ENCODE measurements around the gene PARP4.
"Not testable (repeated sequence)": the region's sequence is repeated elsewhere in the genome, so short reads cannot be mapped to it uniquely, and the experiment has no call there.

The PARP4 gene

DNA sequence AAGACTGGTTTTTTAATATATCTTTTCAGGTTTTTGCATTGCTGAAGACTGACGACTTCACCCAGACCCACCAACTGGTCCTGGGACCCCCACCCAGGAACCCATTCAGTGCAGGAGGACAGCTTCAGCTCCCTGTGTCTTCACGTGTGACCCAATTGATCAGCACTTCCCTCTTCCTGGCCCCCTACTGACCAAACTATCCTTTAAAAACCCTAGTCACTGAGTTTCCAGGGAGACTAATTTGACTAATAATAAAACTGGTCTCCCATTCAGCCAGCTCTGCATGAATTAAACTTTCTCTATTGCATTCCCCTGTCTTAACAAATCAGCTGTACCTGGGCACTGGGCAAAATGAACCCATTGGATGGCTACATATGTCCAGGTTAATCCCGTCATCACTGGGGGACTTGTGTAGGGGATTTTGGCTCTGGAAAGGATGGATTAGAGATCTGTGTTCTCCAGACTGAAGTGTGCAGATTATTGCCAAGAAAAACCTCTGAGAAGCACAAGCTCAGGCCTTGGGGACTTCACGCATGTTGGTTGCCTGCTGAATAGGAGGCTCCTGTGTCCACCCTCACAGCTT, 16.3 kb upstream of the PARP4 start:
- H3K27ac ChIP-seq (ENCODE audit: low read length), result peak overlapping the region; percentile 23
- H3K9ac ChIP-seq (ENCODE audit: low read depth, low read length), result peak overlapping the region; percentile 8; the same call in 1 of the 2 replicates
- H3K4me3 ChIP-seq (ENCODE audit: low read length), result peak overlapping the region; percentile 14; the same call in 1 of the 2 replicates
- no peaks in the 10 kb centered on the region for H3K27me3 ChIP-seq (ENCODE audit: insufficient read depth, low read length)
- peaks cover 8% of the 10 kb centered on the region; the same call in 1 of the 2 replicates for H3K4me1 ChIP-seq (ENCODE audit: insufficient read depth, low read length)
- no peaks in the 10 kb centered on the region for H3K9me3 ChIP-seq (ENCODE audit: insufficient read depth, low read depth, low read length)
- H3K36me3 ChIP-seq (ENCODE audit: insufficient read depth, low read depth, low read length), result no peaks in the 10 kb centered on the region

DNA sequence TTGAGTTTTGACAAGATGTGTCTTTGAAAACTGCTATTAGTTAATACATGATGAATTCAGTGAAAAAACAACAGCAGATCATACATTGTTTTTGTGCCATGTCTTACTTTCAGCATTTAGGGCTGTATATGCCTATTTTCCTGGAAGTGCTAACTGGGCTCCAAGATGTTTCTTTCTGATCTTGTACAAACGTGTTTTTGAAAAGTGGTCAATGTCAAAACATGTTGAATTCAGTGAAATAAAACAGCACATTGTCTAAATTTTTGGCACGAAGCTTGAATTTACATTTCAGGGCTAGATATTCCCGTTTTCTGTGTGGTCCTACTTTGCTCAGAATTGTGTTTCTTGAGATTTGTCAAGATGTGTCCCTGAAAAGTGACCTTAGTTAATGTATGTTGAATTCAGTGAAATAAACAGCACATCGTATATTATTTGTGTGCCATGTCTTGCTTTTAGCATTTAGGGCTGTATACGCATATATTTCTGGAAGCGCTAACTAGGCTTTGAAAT, 14.7 kb upstream of the PARP4 start:
- peaks cover 8% of the 10 kb centered on the region; the same call in 1 of the 2 replicates for H3K4me1 ChIP-seq (ENCODE audit: insufficient read depth, low read length)
- no peaks in the 10 kb centered on the region for H3K27me3 ChIP-seq (ENCODE audit: insufficient read depth, low read length)
- no peak overlapping the region for H3K4me3 ChIP-seq (ENCODE audit: low read length)
- H3K36me3 ChIP-seq (ENCODE audit: insufficient read depth, low read depth, low read length), result no peaks in the 10 kb centered on the region
- H3K27ac ChIP-seq (ENCODE audit: low read length), result no peak overlapping the region
- H3K9ac ChIP-seq (ENCODE audit: low read depth, low read length), result no peak overlapping the region
- no peaks in the 10 kb centered on the region for H3K9me3 ChIP-seq (ENCODE audit: insufficient read depth, low read depth, low read length)

DNA sequence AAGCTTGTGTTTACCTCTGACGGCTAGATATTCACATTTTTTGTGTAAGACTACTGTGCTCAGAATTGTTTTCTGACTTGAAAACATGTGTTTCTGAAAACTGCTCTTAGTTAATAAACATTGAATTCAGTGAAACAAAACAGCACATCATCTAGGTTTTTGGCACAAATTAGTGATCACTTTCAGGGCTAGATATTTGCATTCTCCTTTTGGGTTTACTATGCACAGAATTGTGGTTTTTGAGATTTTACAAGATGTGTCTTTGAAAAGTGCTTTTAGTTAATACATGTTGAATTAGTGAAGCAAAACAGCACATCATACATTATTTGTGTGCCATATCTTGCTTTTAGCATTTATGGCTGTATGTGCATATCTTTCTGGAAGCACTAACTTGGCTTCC, 8.2 kb upstream of the PARP4 start:
- Histone ChIP-seq H3K9ac (ENCODE audit: low read depth, low read length) (no peak overlapping the region), H3K27me3 (ENCODE audit: insufficient read depth, low read length) (no peaks in the 10 kb centered on the region), H3K9me3 (ENCODE audit: insufficient read depth, low read depth, low read length) (no peaks in the 10 kb centered on the region), H3K4me1 (ENCODE audit: insufficient read depth, low read length) (no peaks in the 10 kb centered on the region), H3K27ac (ENCODE audit: low read length) (no peak overlapping the region), H3K4me3 (ENCODE audit: low read length) (no peak overlapping the region), H3K36me3 (ENCODE audit: insufficient read depth, low read depth, low read length) (no peaks in the 10 kb centered on the region)

DNA sequence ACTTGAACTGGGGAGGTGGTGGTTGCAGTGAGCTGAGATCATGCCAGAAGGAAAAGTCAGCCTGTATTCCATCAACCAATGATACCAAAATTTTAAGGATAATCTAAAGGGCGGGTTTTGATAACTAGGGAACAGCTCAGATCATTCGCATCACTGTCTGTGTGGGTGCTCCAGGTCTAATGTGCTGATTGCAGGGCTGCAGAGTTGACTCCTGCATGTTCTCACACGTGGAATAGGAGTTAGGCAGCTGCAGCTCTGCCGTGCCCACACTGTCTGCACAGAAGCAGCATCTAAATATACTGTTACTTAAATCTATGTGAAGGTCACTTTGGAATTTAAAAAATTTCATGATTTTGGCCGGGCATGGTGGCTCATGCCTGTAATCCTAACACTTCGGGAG, 4.3 kb upstream of the PARP4 start:
- Histone ChIP-seq H3K4me3 (ENCODE audit: low read length) (no peak overlapping the region), H3K4me1 (ENCODE audit: insufficient read depth, low read length) (peaks cover 6% of the 10 kb centered on the region; the same call in 1 of the 2 replicates), H3K9me3 (ENCODE audit: insufficient read depth, low read depth, low read length) (no peaks in the 10 kb centered on the region), H3K36me3 (ENCODE audit: insufficient read depth, low read depth, low read length) (no peaks in the 10 kb centered on the region), H3K27me3 (ENCODE audit: insufficient read depth, low read length) (peaks cover 9% of the 10 kb centered on the region), H3K9ac (ENCODE audit: low read depth, low read length) (no peak overlapping the region), H3K27ac (ENCODE audit: low read length) (no peak overlapping the region)

DNA sequence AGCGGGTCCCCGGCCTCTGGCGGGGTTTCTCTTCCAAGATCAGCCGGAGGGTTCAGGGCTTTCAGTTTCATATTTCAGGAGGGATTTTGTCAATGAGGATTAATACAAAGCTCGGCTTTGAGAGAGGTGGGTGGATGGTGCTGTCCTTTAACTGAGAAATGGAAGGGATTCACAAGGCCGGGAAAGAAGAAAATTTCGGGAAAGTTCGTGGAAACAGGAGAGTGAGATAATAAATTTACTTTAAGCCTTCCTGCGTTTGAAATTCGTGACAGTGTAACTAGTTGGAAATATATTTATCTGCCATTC, 283 bp upstream of the PARP4 start:
- peak overlapping the region; percentile 39 for H3K27ac ChIP-seq (ENCODE audit: low read length)
- H3K27me3 ChIP-seq (ENCODE audit: insufficient read depth, low read length), result peaks cover 9% of the 10 kb centered on the region
- H3K4me3 ChIP-seq (ENCODE audit: low read length), result peak overlapping the region; percentile 89

DNA sequence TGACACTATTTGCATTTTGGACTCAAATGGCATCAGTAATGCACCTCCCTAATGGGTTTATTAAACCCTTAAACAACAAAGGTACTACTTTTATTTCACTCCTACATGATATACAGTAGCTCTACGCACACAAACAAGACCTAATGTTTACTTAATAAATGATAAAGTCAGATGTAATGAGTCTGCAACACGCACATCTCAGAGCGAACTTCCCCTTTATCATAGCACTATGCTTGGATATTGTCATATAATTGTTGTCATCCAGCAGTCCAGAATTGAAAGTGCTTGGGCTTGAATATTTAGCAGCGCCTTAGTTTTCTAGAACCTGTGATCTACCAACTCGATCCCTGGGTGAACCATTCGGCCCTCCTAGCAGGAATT, 772 bp downstream of the PARP4 start:
- Histone ChIP-seq H3K9me3 (ENCODE audit: insufficient read depth, low read depth, low read length) (no peaks in the 10 kb centered on the region), H3K9ac (ENCODE audit: low read depth, low read length) (peak overlapping the region; percentile 75), H3K27me3 (ENCODE audit: insufficient read depth, low read length) (peaks cover 9% of the 10 kb centered on the region), H3K36me3 (ENCODE audit: insufficient read depth, low read depth, low read length) (no peaks in the 10 kb centered on the region), H3K4me1 (ENCODE audit: insufficient read depth, low read length) (peaks cover 6% of the 10 kb centered on the region; the same call in 1 of the 2 replicates), H3K27ac (ENCODE audit: low read length) (no peak overlapping the region), H3K4me3 (ENCODE audit: low read length) (peak overlapping the region; percentile 89)

More for the DNA sequence above, 283 bp upstream of the PARP4 start:
- Histone ChIP-seq H3K9ac (ENCODE audit: low read depth, low read length) (peak overlapping the region; percentile 75), H3K4me1 (ENCODE audit: insufficient read depth, low read length) (peaks cover 6% of the 10 kb centered on the region; the same call in 1 of the 2 replicates), H3K36me3 (ENCODE audit: insufficient read depth, low read depth, low read length) (no peaks in the 10 kb centered on the region), H3K9me3 (ENCODE audit: insufficient read depth, low read depth, low read length) (no peaks in the 10 kb centered on the region)

DNA sequence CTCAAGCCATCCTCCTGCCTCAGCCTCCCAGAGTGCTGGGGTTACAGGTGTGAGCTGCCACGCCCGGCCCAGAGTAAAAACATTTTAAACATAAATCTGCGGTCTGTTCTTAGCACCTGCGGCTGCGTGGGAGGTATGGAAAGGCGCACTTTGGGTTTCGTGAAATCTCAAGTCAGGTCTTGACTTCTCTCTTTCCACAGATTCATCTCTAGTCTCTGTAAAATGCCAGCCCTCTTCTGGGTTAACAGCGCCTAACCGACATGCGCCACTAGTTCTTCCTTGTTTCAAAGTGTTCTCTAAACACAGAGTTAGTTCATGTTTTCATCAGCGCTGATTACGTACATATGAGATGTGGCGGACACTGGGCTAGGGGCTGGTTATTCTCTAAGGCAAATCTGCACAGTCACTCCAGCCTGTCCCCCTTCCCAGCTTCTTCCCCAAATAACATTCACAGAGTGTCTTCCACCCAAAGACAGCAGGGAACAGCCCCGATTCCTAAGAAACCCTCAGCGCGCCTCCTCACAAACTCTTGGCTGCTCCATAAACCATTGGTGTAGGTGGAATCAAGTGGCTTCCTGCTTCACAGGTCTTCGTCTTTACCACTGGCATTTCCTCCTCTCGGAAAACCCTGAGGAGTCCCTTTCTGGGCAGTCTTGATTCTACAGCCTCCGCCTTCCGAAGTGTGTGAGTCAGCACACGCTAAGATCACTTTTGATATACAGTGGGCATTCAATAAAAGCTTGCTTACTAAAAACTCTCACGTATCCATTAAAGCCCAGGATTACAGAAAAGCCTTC, 1.4 kb downstream of the PARP4 start:
- Histone ChIP-seq H3K27ac (ENCODE audit: low read length) (no peak overlapping the region), H3K4me3 (ENCODE audit: low read length) (peak overlapping the region; percentile 89), H3K9me3 (ENCODE audit: insufficient read depth, low read depth, low read length) (no peaks in the 10 kb centered on the region), H3K4me1 (ENCODE audit: insufficient read depth, low read length) (peaks cover 6% of the 10 kb centered on the region; the same call in 1 of the 2 replicates), H3K36me3 (ENCODE audit: insufficient read depth, low read depth, low read length) (no peaks in the 10 kb centered on the region), H3K9ac (ENCODE audit: low read depth, low read length) (peak overlapping the region; percentile 75; the same call in 1 of the 2 replicates), H3K27me3 (ENCODE audit: insufficient read depth, low read length) (peaks cover 9% of the 10 kb centered on the region)

DNA sequence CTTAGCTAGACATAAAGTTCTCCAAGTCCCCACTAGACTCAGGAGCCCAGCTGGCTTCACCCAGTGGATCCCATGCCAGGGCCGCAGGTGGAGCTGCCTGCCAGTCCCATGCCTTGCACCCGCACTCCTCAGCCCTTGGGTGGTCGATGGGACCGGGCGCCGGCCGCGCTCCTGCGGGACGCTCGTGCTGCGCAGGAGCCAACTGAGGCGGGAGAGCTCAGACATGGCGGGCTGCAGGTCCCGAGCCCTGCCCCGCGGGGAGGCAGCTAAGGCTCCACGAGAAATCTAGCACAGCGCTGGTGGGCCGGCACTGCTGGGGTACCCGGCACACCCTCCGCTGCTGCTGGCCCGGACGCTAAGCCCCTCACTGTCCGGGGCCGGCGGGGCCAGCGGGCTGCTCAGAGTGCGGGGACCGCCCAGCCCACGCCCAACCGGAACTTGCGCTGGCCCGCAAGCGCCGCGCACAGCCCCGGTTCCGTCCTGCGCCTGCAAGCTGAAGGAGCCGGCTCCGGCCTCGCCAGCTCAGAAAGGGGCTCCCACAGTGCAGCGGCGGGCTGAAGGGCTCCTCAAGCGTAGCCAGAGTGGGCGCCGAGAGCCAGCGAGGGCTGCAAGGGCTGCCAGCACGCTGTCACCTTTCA, 5.8 kb downstream of the PARP4 start:
- Histone ChIP-seq H3K36me3 (ENCODE audit: insufficient read depth, low read depth, low read length) (no peaks in the 10 kb centered on the region; the same call in 1 of the 2 replicates), H3K4me3 (ENCODE audit: low read length) (no peak overlapping the region), H3K9ac (ENCODE audit: low read depth, low read length) (no peak overlapping the region), H3K9me3 (ENCODE audit: insufficient read depth, low read depth, low read length) (no peaks in the 10 kb centered on the region), H3K27ac (ENCODE audit: low read length) (no peak overlapping the region), H3K27me3 (ENCODE audit: insufficient read depth, low read length) (no peaks in the 10 kb centered on the region), H3K4me1 (ENCODE audit: insufficient read depth, low read length) (no peaks in the 10 kb centered on the region; the same call in 1 of the 2 replicates)

DNA sequence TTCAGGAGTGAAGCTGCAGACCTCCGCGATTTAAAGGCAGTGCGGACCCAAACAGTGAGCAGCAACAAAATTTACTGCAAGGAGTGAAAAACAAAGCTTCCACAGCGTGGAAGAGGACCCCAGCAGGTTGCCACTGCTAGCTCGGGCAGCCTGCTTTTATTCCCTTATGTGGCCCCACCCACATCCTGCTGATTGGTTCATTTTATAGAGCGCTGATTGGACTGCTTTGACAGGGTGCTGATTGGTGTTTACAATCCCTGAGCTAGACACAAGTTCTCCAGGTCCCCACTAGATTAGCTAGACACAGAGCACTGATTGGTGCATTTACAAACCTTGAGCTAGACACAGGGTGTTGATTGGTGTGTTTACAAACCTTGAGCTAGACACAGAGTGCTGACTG, 6.3 kb downstream of the PARP4 start:
- H3K36me3 ChIP-seq (ENCODE audit: insufficient read depth, low read depth, low read length); H3K4me1 ChIP-seq (ENCODE audit: insufficient read depth, low read length); H3K9me3 ChIP-seq (ENCODE audit: insufficient read depth, low read depth, low read length); H3K27me3 ChIP-seq (ENCODE audit: insufficient read depth, low read length); H3K9ac ChIP-seq (ENCODE audit: low read depth, low read length); H3K27ac ChIP-seq (ENCODE audit: low read length); H3K4me3 ChIP-seq (ENCODE audit: low read length): not testable (repeated sequence)

DNA sequence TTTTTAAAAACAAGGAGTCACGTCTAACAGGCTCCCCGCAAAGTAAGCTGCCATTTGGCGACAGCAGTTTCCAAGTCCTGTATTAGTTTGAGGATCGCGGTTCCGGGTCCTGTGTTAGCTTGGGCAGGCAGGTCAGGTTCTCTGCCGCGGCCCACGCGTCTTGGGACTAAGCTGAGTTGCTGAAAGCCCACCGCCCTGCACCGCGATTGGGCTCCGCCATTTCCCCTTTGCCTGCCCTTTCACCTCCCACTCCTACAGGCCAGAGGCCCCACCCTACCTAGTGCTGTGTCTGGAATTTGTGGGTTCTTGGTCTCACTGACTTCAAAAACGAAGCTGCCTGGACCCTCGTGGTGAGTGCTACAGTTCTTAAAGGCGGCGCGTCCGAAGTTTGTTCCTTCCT, 6.8 kb downstream of the PARP4 start:
- Histone ChIP-seq H3K27me3 (ENCODE audit: insufficient read depth, low read length) (no peaks in the 10 kb centered on the region), H3K27ac (ENCODE audit: low read length) (no peak overlapping the region), H3K9ac (ENCODE audit: low read depth, low read length) (no peak overlapping the region), H3K36me3 (ENCODE audit: insufficient read depth, low read depth, low read length) (no peaks in the 10 kb centered on the region; the same call in none of the 2 replicates), H3K4me1 (ENCODE audit: insufficient read depth, low read length) (no peaks in the 10 kb centered on the region; the same call in 1 of the 2 replicates), H3K4me3 (ENCODE audit: low read length) (no peak overlapping the region), H3K9me3 (ENCODE audit: insufficient read depth, low read depth, low read length) (no peaks in the 10 kb centered on the region)

DNA sequence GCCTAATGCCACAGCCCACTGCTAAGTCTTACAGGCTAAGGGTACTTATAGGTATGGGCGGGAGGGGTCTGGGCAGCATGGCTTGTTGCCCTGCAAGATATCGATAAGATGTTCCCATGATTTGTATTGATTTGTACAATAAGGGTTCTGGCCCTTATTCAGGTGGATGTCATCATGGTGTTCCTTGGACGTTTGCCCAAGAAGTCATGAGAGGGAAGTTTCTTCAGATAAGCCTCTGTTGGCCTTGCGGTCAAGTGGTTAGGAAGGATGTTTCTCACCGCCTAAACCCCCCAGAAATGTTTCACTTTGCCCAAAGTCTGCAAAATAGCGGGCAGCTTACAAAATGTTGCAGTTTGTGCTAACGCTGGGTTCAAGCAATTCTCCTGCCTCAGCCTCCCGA, 7.3 kb downstream of the PARP4 start:
- H3K9ac ChIP-seq (ENCODE audit: low read depth, low read length), result no peak overlapping the region
- H3K4me3 ChIP-seq (ENCODE audit: low read length), result no peak overlapping the region
- H3K36me3 ChIP-seq (ENCODE audit: insufficient read depth, low read depth, low read length), result no peaks in the 10 kb centered on the region; the same call in none of the 2 replicates
- no peaks in the 10 kb centered on the region for H3K9me3 ChIP-seq (ENCODE audit: insufficient read depth, low read depth, low read length)
- no peak overlapping the region for H3K27ac ChIP-seq (ENCODE audit: low read length)
- no peaks in the 10 kb centered on the region for H3K4me1 ChIP-seq (ENCODE audit: insufficient read depth, low read length)
- H3K27me3 ChIP-seq (ENCODE audit: insufficient read depth, low read length), result no peaks in the 10 kb centered on the region
